Gastrocnemius medialis (tissue), 4 donors: ENCODE data around the gene PLGRKT.

Source experiments
- CTCF ChIP-seq, 5 experiments: fragments of 450-650 bp in 3 of 5; fragments of 200-600 bp in 2 of 5; sonication (generic) in 2 of 5; IDR thresholded peaks in 4 of 5; conservative IDR thresholded peaks in 1 of 5; 1 replicate in 4 of 5; 2 replicates in 1 of 5; pipeline ENCODE4 v1.5.1; 2016 to 2019; ENCODE audit warnings: antibody characterized with exemption in 5 of 5, mild to moderate bottlenecking in 3 of 5, moderate library complexity in 3 of 5
- POLR2A ChIP-seq, 2 donors: fragments of 450-650 bp; IDR thresholded peaks; one replicate each; pipeline ENCODE4 v1.6.1; 2017; ENCODE audit warnings: antibody characterized with exemption in 2 of 2, mild to moderate bottlenecking in 2 of 2, moderate library complexity in 2 of 2

GRCh38 chr9:5466005-5466404, 28.3 kb upstream of the PLGRKT start:
- no peak for TF ChIP-seq CTCF (IDR thresholded peaks at IDR 0.05 in 4 of 5, conservative IDR thresholded peaks at IDR 0.05 in 1 of 5)
- TF ChIP-seq POLR2A (IDR thresholded peaks at IDR 0.05): no peak
